NB4 (cell line): Measurements from ENCODE around the gene NLRP11.

Experiments
- POLR2A ChIP-seq: IDR thresholded peaks from 2 replicates; pipeline ENCODE4 v1.6.1; 2011; ENCODE audit warnings: mild to moderate bottlenecking; ENCODE audit not compliant: insufficient read length; ENCODE audit errors: extremely low read depth
- TF ChIP-seq, protein P1 (sequence below): IDR thresholded peaks from one replicate; pipeline ENCODE4 v1.5.1; 2012; ENCODE audit warnings: low read depth, low read length
- TF ChIP-seq, protein P2 (sequence below): IDR thresholded peaks from 2 replicates; pipeline ENCODE4 v1.6.1; 2011; ENCODE audit warnings: low read depth, low read length

DNA sequence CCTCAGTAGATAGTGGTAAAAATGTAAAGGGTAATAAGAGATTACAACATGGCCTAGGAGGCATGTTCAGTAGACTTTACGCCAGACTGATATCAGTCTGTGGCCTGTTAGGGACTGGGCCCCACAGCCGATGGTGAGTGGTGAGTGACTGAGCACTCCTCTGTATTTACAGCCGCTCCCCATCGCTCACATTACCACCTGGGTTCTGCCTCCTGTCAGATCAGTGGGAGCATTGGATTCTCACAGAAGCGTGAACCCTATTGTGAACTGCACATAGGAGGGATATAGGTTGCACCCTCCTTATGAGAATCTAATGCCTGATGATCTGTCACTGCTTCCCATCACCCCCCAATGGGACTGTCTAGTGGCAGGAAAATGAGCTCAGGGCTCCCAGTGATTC is 17.9 kb downstream of the NLRP11 start:
- TF ChIP-seq, protein P1, sequence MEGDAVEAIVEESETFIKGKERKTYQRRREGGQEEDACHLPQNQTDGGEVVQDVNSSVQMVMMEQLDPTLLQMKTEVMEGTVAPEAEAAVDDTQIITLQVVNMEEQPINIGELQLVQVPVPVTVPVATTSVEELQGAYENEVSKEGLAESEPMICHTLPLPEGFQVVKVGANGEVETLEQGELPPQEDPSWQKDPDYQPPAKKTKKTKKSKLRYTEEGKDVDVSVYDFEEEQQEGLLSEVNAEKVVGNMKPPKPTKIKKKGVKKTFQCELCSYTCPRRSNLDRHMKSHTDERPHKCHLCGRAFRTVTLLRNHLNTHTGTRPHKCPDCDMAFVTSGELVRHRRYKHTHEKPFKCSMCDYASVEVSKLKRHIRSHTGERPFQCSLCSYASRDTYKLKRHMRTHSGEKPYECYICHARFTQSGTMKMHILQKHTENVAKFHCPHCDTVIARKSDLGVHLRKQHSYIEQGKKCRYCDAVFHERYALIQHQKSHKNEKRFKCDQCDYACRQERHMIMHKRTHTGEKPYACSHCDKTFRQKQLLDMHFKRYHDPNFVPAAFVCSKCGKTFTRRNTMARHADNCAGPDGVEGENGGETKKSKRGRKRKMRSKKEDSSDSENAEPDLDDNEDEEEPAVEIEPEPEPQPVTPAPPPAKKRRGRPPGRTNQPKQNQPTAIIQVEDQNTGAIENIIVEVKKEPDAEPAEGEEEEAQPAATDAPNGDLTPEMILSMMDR: no peak
- TF ChIP-seq, protein P2, sequence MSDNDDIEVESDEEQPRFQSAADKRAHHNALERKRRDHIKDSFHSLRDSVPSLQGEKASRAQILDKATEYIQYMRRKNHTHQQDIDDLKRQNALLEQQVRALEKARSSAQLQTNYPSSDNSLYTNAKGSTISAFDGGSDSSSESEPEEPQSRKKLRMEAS: no peak
- TF ChIP-seq POLR2A: no peak
